ENCODE results near the gene MYH11.

MYH11 gene

DNA sequence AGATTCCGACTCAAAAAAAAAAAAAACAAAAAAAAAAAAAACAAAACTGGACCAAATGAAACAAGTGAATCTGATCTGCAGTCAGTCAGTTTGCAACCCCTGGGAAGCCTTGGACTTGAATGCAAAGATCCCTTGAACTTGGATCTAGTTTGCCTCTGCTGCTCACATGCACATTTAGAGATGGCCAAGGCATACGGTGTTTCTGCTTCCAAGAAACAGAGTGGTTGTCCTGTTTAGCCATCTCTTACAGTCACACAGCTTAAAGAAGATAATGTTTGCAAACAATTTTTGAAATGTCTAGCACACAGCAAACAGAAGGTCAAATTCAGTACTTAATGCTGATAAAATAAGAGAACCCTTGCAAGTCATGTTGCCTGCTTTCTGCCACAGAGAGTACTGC lies 202.2 kb downstream of the MYH11 start:
- Mint-ChIP-seq H3K4me1 (peaks cover 34% of the 10 kb centered on the region), H3K27ac (no peak overlapping the region), H3K27me3 (ENCODE audit: low read depth, poor library complexity) (no peaks in the 10 kb centered on the region), H3K9me3 (no peaks in the 10 kb centered on the region), H3K36me3 (ENCODE audit: low read depth) (peaks cover 6% of the 10 kb centered on the region), H3K4me3 (no peak overlapping the region)
- TF ChIP-seq, protein P1, sequence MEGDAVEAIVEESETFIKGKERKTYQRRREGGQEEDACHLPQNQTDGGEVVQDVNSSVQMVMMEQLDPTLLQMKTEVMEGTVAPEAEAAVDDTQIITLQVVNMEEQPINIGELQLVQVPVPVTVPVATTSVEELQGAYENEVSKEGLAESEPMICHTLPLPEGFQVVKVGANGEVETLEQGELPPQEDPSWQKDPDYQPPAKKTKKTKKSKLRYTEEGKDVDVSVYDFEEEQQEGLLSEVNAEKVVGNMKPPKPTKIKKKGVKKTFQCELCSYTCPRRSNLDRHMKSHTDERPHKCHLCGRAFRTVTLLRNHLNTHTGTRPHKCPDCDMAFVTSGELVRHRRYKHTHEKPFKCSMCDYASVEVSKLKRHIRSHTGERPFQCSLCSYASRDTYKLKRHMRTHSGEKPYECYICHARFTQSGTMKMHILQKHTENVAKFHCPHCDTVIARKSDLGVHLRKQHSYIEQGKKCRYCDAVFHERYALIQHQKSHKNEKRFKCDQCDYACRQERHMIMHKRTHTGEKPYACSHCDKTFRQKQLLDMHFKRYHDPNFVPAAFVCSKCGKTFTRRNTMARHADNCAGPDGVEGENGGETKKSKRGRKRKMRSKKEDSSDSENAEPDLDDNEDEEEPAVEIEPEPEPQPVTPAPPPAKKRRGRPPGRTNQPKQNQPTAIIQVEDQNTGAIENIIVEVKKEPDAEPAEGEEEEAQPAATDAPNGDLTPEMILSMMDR (IDR thresholded peaks at IDR 0.05): no peak
- DNase-seq: no peak

DNA sequence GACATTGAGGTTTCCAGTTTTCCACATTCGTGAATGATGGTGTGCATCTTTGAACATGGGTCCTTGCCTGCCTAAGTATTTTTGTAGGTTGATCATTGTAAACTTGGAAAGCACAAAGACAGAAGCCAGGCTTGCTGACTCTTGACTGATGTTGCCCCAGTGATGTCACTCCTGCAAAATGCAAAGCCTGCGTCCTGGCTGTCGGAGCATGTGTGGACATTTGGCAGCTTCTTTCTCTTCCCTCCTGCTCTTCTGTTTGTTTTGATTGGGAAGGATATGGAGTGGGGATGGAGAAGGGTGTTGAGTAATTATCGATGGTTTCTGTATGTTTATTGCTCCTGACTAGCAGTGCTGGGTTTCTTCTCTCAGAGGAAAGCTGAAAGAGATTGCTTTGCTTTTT lies 203.6 kb downstream of the MYH11 start:
- TF ChIP-seq, protein P1 (IDR thresholded peaks at IDR 0.05): no peak

More for the DNA sequence above, 203.6 kb downstream of the MYH11 start:
- H3K4me3 Mint-ChIP-seq: peak overlapping the region; percentile 51
- DNase-seq: no peak
- H3K36me3 Mint-ChIP-seq (ENCODE audit: low read depth): peaks cover 6% of the 10 kb centered on the region
- peaks cover 32% of the 10 kb centered on the region for H3K4me1 Mint-ChIP-seq
- no peak overlapping the region for H3K27ac Mint-ChIP-seq
- H3K27me3 Mint-ChIP-seq (ENCODE audit: low read depth, poor library complexity): no peaks in the 10 kb centered on the region
- no peaks in the 10 kb centered on the region for H3K9me3 Mint-ChIP-seq

All from nephron progenitor cell (in vitro differentiated cells).